GM21717 (cell line): ENCODE results near the gene SLC15A4.
"Not testable (repeated sequence)": the region's sequence is repeated elsewhere in the genome, so short reads cannot be mapped to it uniquely, and the experiment has no call there.

Experiments used
- ATAC-seq: cut with Tn5 transposase; IDR thresholded peaks from one replicate; pipeline ENCODE4 v1.9.1; 2021; ENCODE audit warnings: mild to moderate bottlenecking, moderate library complexity; ENCODE audit not compliant: unreplicated experiment

Gene SLC15A4

GRCh38 chr12:128846671-128847070, 22.9 kb upstream of the SLC15A4 start:
- ATAC-seq, result not testable (repeated sequence)

- ATAC-seq, result peak; percentile 54
Observed at GRCh38 chr12:128844031-128844635, 20.4 kb upstream of the SLC15A4 start.

GRCh38 chr12:128843538-128843937, 19.8 kb upstream of the SLC15A4 start:
- ATAC-seq, result no peak

- no peak for ATAC-seq
Observed at GRCh38 chr12:128842579-128842978, 18.8 kb upstream of the SLC15A4 start.

GRCh38 chr12:128840862-128841468, 17.2 kb upstream of the SLC15A4 start:
- ATAC-seq, result peak; percentile 82

- ATAC-seq, result not testable (repeated sequence)
Observed at GRCh38 chr12:128839885-128840284, 16.1 kb upstream of the SLC15A4 start.

GRCh38 chr12:128833418-128833817, 9.7 kb upstream of the SLC15A4 start:
- ATAC-seq, result no peak

- ATAC-seq, result peak; percentile 62
Observed at GRCh38 chr12:128830505-128830893, 6.7 kb upstream of the SLC15A4 start.

- ATAC-seq, result peak; percentile 90
Observed at GRCh38 chr12:128829861-128830504, 6.2 kb upstream of the SLC15A4 start.

- no peak for ATAC-seq
Observed at GRCh38 chr12:128827724-128828123, 4.0 kb upstream of the SLC15A4 start.

- ATAC-seq, result no peak
Observed at GRCh38 chr12:128825835-128826234, 2.1 kb upstream of the SLC15A4 start.

GRCh38 chr12:128823216-128823915, 392 bp downstream of the SLC15A4 start:
- peak; percentile 15 for ATAC-seq

GRCh38 chr12:128820723-128821432, 2.9 kb downstream of the SLC15A4 start:
- ATAC-seq, result peak; percentile 62

GRCh38 chr12:128820253-128820652, 3.5 kb downstream of the SLC15A4 start:
- no peak for ATAC-seq

- no peak for ATAC-seq
Observed at GRCh38 chr12:128819293-128820144, 4.2 kb downstream of the SLC15A4 start.

GRCh38 chr12:128818065-128819022, 5.4 kb downstream of the SLC15A4 start:
- ATAC-seq, result peak; percentile 39

- ATAC-seq, result peak; percentile 44
Observed at GRCh38 chr12:128817111-128818015, 6.4 kb downstream of the SLC15A4 start.

- ATAC-seq, result no peak
Observed at GRCh38 chr12:128816643-128816920, 7.2 kb downstream of the SLC15A4 start.
